ENCODE results near the gene PROK1.
A peak's percentile ranks its signal among the peaks of the same experiment; 100 is the strongest.

PROK1 gene

GRCh38 chr1:110407260-110408210 lies 43.4 kb upstream of the PROK1 start, which contains the start of gene LAMTOR5:
LAMTOR5 (minus strand) TSS chr1:110407694; CDS start chr1:110407620, 74 bp downstream.
- H4K8ac ChIP-seq (ENCODE audit: low read length): peak within 1 kb of the TSS; percentile 96
- DNase-seq: peak; percentile 94
- peak within 1 kb of the TSS; percentile 64 to 79 for H3K4ac ChIP-seq (ENCODE audit: low read depth in 1 of 2, low read length in 2 of 2)
- no peak within 1 kb of the TSS for H2AK5ac ChIP-seq (ENCODE audit: low read length, severe bottlenecking)
- H2BK15ac ChIP-seq (ENCODE audit: low read depth, poor library complexity, severe bottlenecking): peak within 1 kb of the TSS; percentile 74
- H3K79me1 ChIP-seq (replicated peaks; ENCODE audit: low read length, poor library complexity, severe bottlenecking): peaks cover 3% of the 10 kb centered on the region
- H3K36me3 ChIP-seq (ENCODE audit: control insufficient read depth in 1 of 2, insufficient read depth in 2 of 2, low read depth in 1 of 2, low read length in 2 of 2): peaks cover 4 to 29% of the 10 kb centered on the region in 2 experiments
- H3K14ac ChIP-seq (ENCODE audit: low read length in 2 of 2): peak within 1 kb of the TSS in 1 of 2 experiments; percentile 86
- no peaks in the 10 kb centered on the region for H3K27me3 ChIP-seq (ENCODE audit: control insufficient read depth in 1 of 2, insufficient read depth in 1 of 2, low read length in 2 of 2)
- H2BK12ac ChIP-seq (ENCODE audit: low read length in 2 of 2): no peak within 1 kb of the TSS
- H2AFZ ChIP-seq (ENCODE audit: low read depth, low read length): peak within 1 kb of the TSS; percentile 74
- H3K27ac ChIP-seq (ENCODE audit: low read length, poor library complexity, severe bottlenecking): peak within 1 kb of the TSS; percentile 24
- H3K18ac ChIP-seq (ENCODE audit: low read depth in 1 of 2, low read length in 2 of 2): peak within 1 kb of the TSS; percentile 87 to 93
- peak within 1 kb of the TSS; percentile 96 for H3K9ac ChIP-seq (ENCODE audit: low read length)
- H3K4me1 ChIP-seq (ENCODE audit: control insufficient read depth, insufficient read depth, low read depth, low read length): no peaks in the 10 kb centered on the region
- peak within 1 kb of the TSS; percentile 5 for H2BK5ac ChIP-seq (ENCODE audit: low read depth, low read length, poor library complexity, severe bottlenecking)
- H4K91ac ChIP-seq (ENCODE audit: low read length): peak within 1 kb of the TSS; percentile 94
- H3K4me2 ChIP-seq (ENCODE audit: low read length, poor library complexity, severe bottlenecking): peak within 1 kb of the TSS; percentile 83
- H3K23ac ChIP-seq (ENCODE audit: low read length in 2 of 2): peak within 1 kb of the TSS in 1 of 2 experiments; percentile 6
- WGBS: under 1% methylated on average over 76 of the region's 76 CpGs
- no peaks in the 10 kb centered on the region for H3K9me3 ChIP-seq (ENCODE audit: control insufficient read depth, low read length)
- H3K4me3 ChIP-seq (ENCODE audit: insufficient read depth in 1 of 2, low read depth in 1 of 2, low read length in 2 of 2): peak within 1 kb of the TSS; percentile 78 to 90
- peak within 1 kb of the TSS; percentile 62 for H2BK120ac ChIP-seq (ENCODE audit: low read depth, low read length)

GRCh38 chr1:110408488-110408887 lies 42.5 kb upstream of the PROK1 start:
- no peak overlapping the region for H2BK120ac ChIP-seq (ENCODE audit: low read depth, low read length)
- peak overlapping the region in 1 of 2 experiments; percentile 90 for H3K4me3 ChIP-seq (ENCODE audit: insufficient read depth in 1 of 2, low read depth in 1 of 2, low read length in 2 of 2)
- no peak overlapping the region for H3K27ac ChIP-seq (ENCODE audit: low read length, poor library complexity, severe bottlenecking)
- no peak overlapping the region for H2BK5ac ChIP-seq (ENCODE audit: low read depth, low read length, poor library complexity, severe bottlenecking)
- H2BK12ac ChIP-seq (ENCODE audit: low read length in 2 of 2): no peak overlapping the region
- peak overlapping the region; percentile 33 for H4K8ac ChIP-seq (ENCODE audit: low read length)
- peak overlapping the region; percentile 96 for H3K9ac ChIP-seq (ENCODE audit: low read length)
- no peak overlapping the region for H3K4me2 ChIP-seq (ENCODE audit: low read length, poor library complexity, severe bottlenecking)
- no peak overlapping the region for H3K4ac ChIP-seq (ENCODE audit: low read depth in 1 of 2, low read length in 2 of 2)
- H3K79me1 ChIP-seq (replicated peaks; ENCODE audit: low read length, poor library complexity, severe bottlenecking): peaks cover 2% of the 10 kb centered on the region
- no peak overlapping the region for H2BK15ac ChIP-seq (ENCODE audit: low read depth, poor library complexity, severe bottlenecking)
- H3K9me3 ChIP-seq (ENCODE audit: control insufficient read depth, low read length): no peaks in the 10 kb centered on the region
- DNase-seq: no peak
- H2AK5ac ChIP-seq (ENCODE audit: low read length, severe bottlenecking): no peak overlapping the region
- peaks cover under 1 to 19% of the 10 kb centered on the region in 2 experiments for H3K36me3 ChIP-seq (ENCODE audit: control insufficient read depth in 1 of 2, insufficient read depth in 2 of 2, low read depth in 1 of 2, low read length in 2 of 2)
- WGBS: 91% methylated on average over 6 of the region's 8 CpGs
- no peak overlapping the region for H3K23ac ChIP-seq (ENCODE audit: low read length in 2 of 2)
- H2AFZ ChIP-seq (ENCODE audit: low read depth, low read length): no peak overlapping the region
- no peak overlapping the region for H3K14ac ChIP-seq (ENCODE audit: low read length in 2 of 2)
- H3K27me3 ChIP-seq (ENCODE audit: control insufficient read depth in 1 of 2, insufficient read depth in 1 of 2, low read length in 2 of 2): no peaks in the 10 kb centered on the region
- no peaks in the 10 kb centered on the region for H3K4me1 ChIP-seq (ENCODE audit: control insufficient read depth, insufficient read depth, low read depth, low read length)
- H3K18ac ChIP-seq (ENCODE audit: low read depth in 1 of 2, low read length in 2 of 2): no peak overlapping the region
- H4K91ac ChIP-seq (ENCODE audit: low read length): no peak overlapping the region

GRCh38 chr1:110409316-110409715 lies 41.6 kb upstream of the PROK1 start:
- Histone ChIP-seq H2AK5ac (ENCODE audit: low read length, severe bottlenecking) (no peak overlapping the region), H2BK120ac (ENCODE audit: low read depth, low read length) (no peak overlapping the region), H3K27me3 (ENCODE audit: control insufficient read depth in 1 of 2, insufficient read depth in 1 of 2, low read length in 2 of 2) (no peaks in the 10 kb centered on the region), H3K14ac (ENCODE audit: low read length in 2 of 2) (no peak overlapping the region), H2BK5ac (ENCODE audit: low read depth, low read length, poor library complexity, severe bottlenecking) (no peak overlapping the region), H3K27ac (ENCODE audit: low read length, poor library complexity, severe bottlenecking) (no peak overlapping the region), H2BK15ac (ENCODE audit: low read depth, poor library complexity, severe bottlenecking) (no peak overlapping the region), H3K23ac (ENCODE audit: low read length in 2 of 2) (no peak overlapping the region), H3K4me2 (ENCODE audit: low read length, poor library complexity, severe bottlenecking) (no peak overlapping the region), H3K36me3 (ENCODE audit: control insufficient read depth in 1 of 2, insufficient read depth in 2 of 2, low read depth in 1 of 2, low read length in 2 of 2) (peaks cover 0 to 11% of the 10 kb centered on the region in 2 experiments), H3K79me1 (replicated peaks; ENCODE audit: low read length, poor library complexity, severe bottlenecking) (no peaks in the 10 kb centered on the region), H3K9me3 (ENCODE audit: control insufficient read depth, low read length) (no peaks in the 10 kb centered on the region), H2AFZ (ENCODE audit: low read depth, low read length) (no peak overlapping the region), H3K4me1 (ENCODE audit: control insufficient read depth, insufficient read depth, low read depth, low read length) (no peaks in the 10 kb centered on the region), H3K4me3 (ENCODE audit: insufficient read depth in 1 of 2, low read depth in 1 of 2, low read length in 2 of 2) (no peak overlapping the region), H4K8ac (ENCODE audit: low read length) (no peak overlapping the region), H3K9ac (ENCODE audit: low read length) (no peak overlapping the region), H3K18ac (ENCODE audit: low read depth in 1 of 2, low read length in 2 of 2) (no peak overlapping the region), H4K91ac (ENCODE audit: low read length) (no peak overlapping the region), H3K4ac (ENCODE audit: low read depth in 1 of 2, low read length in 2 of 2) (no peak overlapping the region), H2BK12ac (ENCODE audit: low read length in 2 of 2) (no peak overlapping the region)
- DNase-seq: no peak
- 97% methylated on average over 6 of the region's 6 CpGs for WGBS

GRCh38 chr1:110411173-110411735 lies 39.7 kb upstream of the PROK1 start:
- Histone ChIP-seq H3K27ac (ENCODE audit: low read length, poor library complexity, severe bottlenecking) (no peak overlapping the region), H3K23ac (ENCODE audit: low read length in 2 of 2) (no peak overlapping the region), H4K91ac (ENCODE audit: low read length) (no peak overlapping the region), H2AFZ (ENCODE audit: low read depth, low read length) (no peak overlapping the region), H2AK5ac (ENCODE audit: low read length, severe bottlenecking) (no peak overlapping the region), H2BK5ac (ENCODE audit: low read depth, low read length, poor library complexity, severe bottlenecking) (no peak overlapping the region), H3K4me3 (ENCODE audit: insufficient read depth in 1 of 2, low read depth in 1 of 2, low read length in 2 of 2) (no peak overlapping the region), H3K9ac (ENCODE audit: low read length) (no peak overlapping the region), H3K27me3 (ENCODE audit: control insufficient read depth in 1 of 2, insufficient read depth in 1 of 2, low read length in 2 of 2) (peaks cover 0 to 3% of the 10 kb centered on the region in 2 experiments), H3K4ac (ENCODE audit: low read depth in 1 of 2, low read length in 2 of 2) (no peak overlapping the region), H3K9me3 (ENCODE audit: control insufficient read depth, low read length) (no peaks in the 10 kb centered on the region), H2BK12ac (ENCODE audit: low read length in 2 of 2) (no peak overlapping the region), H4K8ac (ENCODE audit: low read length) (peak overlapping the region; percentile 45), H2BK120ac (ENCODE audit: low read depth, low read length) (no peak overlapping the region), H3K36me3 (ENCODE audit: control insufficient read depth in 1 of 2, insufficient read depth in 2 of 2, low read depth in 1 of 2, low read length in 2 of 2) (no peaks in the 10 kb centered on the region), H3K14ac (ENCODE audit: low read length in 2 of 2) (no peak overlapping the region), H3K4me1 (ENCODE audit: control insufficient read depth, insufficient read depth, low read depth, low read length) (no peaks in the 10 kb centered on the region), H2BK15ac (ENCODE audit: low read depth, poor library complexity, severe bottlenecking) (no peak overlapping the region), H3K18ac (ENCODE audit: low read depth in 1 of 2, low read length in 2 of 2) (no peak overlapping the region), H3K4me2 (ENCODE audit: low read length, poor library complexity, severe bottlenecking) (no peak overlapping the region), H3K79me1 (replicated peaks; ENCODE audit: low read length, poor library complexity, severe bottlenecking) (no peaks in the 10 kb centered on the region)
- DNase-seq: no peak
- 81% methylated on average over 7 of the region's 7 CpGs for WGBS
